ENCODE measurements around the gene MNX1. TPM values are rescaled to one million over a fixed set of nuclear protein-coding genes. Genes with fewer than 3 reads are reported as not detected.

Gene MNX1
- total RNA-seq, 2 experiments from 2014 or later: 4.4 to 4.7 TPM

- ChIA-PET CTCF (ENCODE audit: unreplicated experiment) (no interaction called here), POLR2A (no interaction called here)
- no TSS peak for BruUV-seq (replicated peaks)
- Histone ChIP-seq H2AFZ (ENCODE audit: low read length) (no peak overlapping the region), H4K20me1 (ENCODE audit: insufficient read depth, low read length) (no peaks in the 10 kb centered on the region; the same call in 1 of the 2 replicates), H3K36me3 (ENCODE audit: insufficient read depth, low read length) (no peaks in the 10 kb centered on the region), H3K27ac (ENCODE audit: low read depth, low read length, poor library complexity, severe bottlenecking) (no peak overlapping the region), H3K4me2 (ENCODE audit: low read length) (no peak overlapping the region), H3K79me2 (ENCODE audit: insufficient read depth, low read depth, low read length) (no peaks in the 10 kb centered on the region), H3K9me2 (ENCODE audit: insufficient read depth, low read length) (no peaks in the 10 kb centered on the region), H3K4me3 (ENCODE audit: low read depth, low read length, poor library complexity, severe bottlenecking) (no peak overlapping the region), H3K9me3 (ENCODE audit: low read length) (no peaks in the 10 kb centered on the region), H3K4me1 (ENCODE audit: insufficient read depth, low read length, poor library complexity, severe bottlenecking) (peaks cover 37% of the 10 kb centered on the region)
- DNase-seq (ENCODE audit: low spot score): no peak
- intact Hi-C loops (cut with micrococcal nuclease; ENCODE audit: unreplicated experiment): no loop called here
- TF ChIP-seq, protein P1, sequence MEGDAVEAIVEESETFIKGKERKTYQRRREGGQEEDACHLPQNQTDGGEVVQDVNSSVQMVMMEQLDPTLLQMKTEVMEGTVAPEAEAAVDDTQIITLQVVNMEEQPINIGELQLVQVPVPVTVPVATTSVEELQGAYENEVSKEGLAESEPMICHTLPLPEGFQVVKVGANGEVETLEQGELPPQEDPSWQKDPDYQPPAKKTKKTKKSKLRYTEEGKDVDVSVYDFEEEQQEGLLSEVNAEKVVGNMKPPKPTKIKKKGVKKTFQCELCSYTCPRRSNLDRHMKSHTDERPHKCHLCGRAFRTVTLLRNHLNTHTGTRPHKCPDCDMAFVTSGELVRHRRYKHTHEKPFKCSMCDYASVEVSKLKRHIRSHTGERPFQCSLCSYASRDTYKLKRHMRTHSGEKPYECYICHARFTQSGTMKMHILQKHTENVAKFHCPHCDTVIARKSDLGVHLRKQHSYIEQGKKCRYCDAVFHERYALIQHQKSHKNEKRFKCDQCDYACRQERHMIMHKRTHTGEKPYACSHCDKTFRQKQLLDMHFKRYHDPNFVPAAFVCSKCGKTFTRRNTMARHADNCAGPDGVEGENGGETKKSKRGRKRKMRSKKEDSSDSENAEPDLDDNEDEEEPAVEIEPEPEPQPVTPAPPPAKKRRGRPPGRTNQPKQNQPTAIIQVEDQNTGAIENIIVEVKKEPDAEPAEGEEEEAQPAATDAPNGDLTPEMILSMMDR (conservative IDR thresholded peaks at IDR 0.05; ENCODE audit: low read length): no peak
- no peak for TF ChIP-seq EZH2phosphoT487 (IDR thresholded peaks at IDR 0.05; ENCODE audit: borderline replicate concordance, low read depth, low read length)
Observed at GRCh38 chr7:157013101-157013500, 2.6 kb upstream of the MNX1 start.

GRCh38 chr7:157012113-157012547, 1.7 kb upstream of the MNX1 start:
- TF ChIP-seq EZH2phosphoT487 (IDR thresholded peaks at IDR 0.05; ENCODE audit: borderline replicate concordance, low read depth, low read length): no peak
- TF ChIP-seq, protein P1 (conservative IDR thresholded peaks at IDR 0.05; ENCODE audit: low read length): no peak
- peaks cover 37% of the 10 kb centered on the region for H3K4me1 ChIP-seq (ENCODE audit: insufficient read depth, low read length, poor library complexity, severe bottlenecking)
- H2AFZ ChIP-seq (ENCODE audit: low read length): no peak overlapping the region
- no peak overlapping the region for H3K27ac ChIP-seq (ENCODE audit: low read depth, low read length, poor library complexity, severe bottlenecking)
- ChIA-PET POLR2A (interaction anchor here (0.7 kb wide), 1 partner anchor 1337 kb away, joined by 3 read pairs; no protein-coding TSS in a partner anchor), CTCF (ENCODE audit: unreplicated experiment) (no interaction called here)
- no peak overlapping the region for H3K4me3 ChIP-seq (ENCODE audit: low read depth, low read length, poor library complexity, severe bottlenecking)
- no peaks in the 10 kb centered on the region; the same call in 1 of the 2 replicates for H4K20me1 ChIP-seq (ENCODE audit: insufficient read depth, low read length)
- peak overlapping the region; percentile 76; the same call in 1 of the 2 replicates for H3K4me2 ChIP-seq (ENCODE audit: low read length)
- DNase-seq (ENCODE audit: low spot score): no peak
- no peaks in the 10 kb centered on the region for H3K9me3 ChIP-seq (ENCODE audit: low read length)
- no peaks in the 10 kb centered on the region for H3K36me3 ChIP-seq (ENCODE audit: insufficient read depth, low read length)
- H3K9me2 ChIP-seq (ENCODE audit: insufficient read depth, low read length): no peaks in the 10 kb centered on the region
- no TSS peak for BruUV-seq (replicated peaks)
- no peaks in the 10 kb centered on the region for H3K79me2 ChIP-seq (ENCODE audit: insufficient read depth, low read depth, low read length)
- intact Hi-C loops (cut with micrococcal nuclease; ENCODE audit: unreplicated experiment): no loop called here

DNA sequence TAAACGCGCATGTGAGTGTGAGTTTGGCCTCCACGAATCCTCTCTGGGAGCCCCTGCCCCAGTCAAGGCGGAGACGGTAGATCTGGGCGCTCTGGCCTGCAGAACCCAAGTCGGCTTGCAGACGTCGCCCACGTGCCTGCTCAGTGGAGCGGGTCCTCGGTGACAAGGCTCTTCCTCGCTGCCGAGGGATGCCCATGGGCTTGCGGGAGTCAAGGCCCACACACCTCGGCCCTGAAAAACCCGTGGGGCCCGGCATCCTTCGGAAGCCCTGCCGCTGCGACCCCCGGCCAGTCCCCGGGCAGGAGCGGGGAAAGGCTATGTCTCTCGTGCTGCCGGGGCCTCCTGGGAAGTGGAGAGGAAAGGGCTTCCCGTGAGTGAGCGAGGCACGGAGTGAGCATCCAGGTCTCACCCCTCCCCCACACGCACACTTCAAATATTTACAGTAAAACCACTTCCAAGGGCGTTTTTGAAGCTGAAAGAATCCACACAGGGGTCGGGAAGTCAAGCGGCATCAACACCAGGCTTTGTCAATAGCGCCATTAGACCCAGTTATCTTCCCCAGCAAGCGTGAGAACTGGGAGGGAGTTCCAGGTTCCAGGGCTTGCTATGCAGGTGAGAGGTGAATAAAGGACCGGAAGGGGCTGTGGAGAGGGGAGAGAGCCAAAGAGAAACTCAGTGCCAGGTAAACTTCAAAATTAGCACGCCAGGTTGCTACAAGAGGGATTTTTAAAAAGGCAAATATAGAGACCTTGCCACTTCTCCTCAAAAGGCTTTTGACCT, 1.1 kb upstream of the MNX1 start:
- peak overlapping the region; percentile 76 for H3K4me2 ChIP-seq (ENCODE audit: low read length)
- no peaks in the 10 kb centered on the region for H3K79me2 ChIP-seq (ENCODE audit: insufficient read depth, low read depth, low read length)
- H3K4me1 ChIP-seq (ENCODE audit: insufficient read depth, low read length, poor library complexity, severe bottlenecking): peaks cover 33% of the 10 kb centered on the region
- POLR2A ChIA-PET: interaction anchor here (0.7 kb wide), 1 partner anchor 1336 kb away, joined by 3 read pairs; no protein-coding TSS in a partner anchor
- no TSS peak for BruUV-seq (replicated peaks)
- CTCF ChIA-PET (ENCODE audit: unreplicated experiment): no interaction called here
- H2AFZ ChIP-seq (ENCODE audit: low read length): peak overlapping the region; percentile 86
- DNase-seq (ENCODE audit: low spot score): peak; percentile 39
- intact Hi-C loops (cut with micrococcal nuclease; ENCODE audit: unreplicated experiment): no loop called here
- TF ChIP-seq, protein P1 (conservative IDR thresholded peaks at IDR 0.05; ENCODE audit: low read length): no peak
- no peak for TF ChIP-seq EZH2phosphoT487 (IDR thresholded peaks at IDR 0.05; ENCODE audit: borderline replicate concordance, low read depth, low read length)
- H3K27ac ChIP-seq (ENCODE audit: low read depth, low read length, poor library complexity, severe bottlenecking): no peak overlapping the region
- H4K20me1 ChIP-seq (ENCODE audit: insufficient read depth, low read length): no peaks in the 10 kb centered on the region; the same call in 1 of the 2 replicates
- peak overlapping the region; percentile 94 for H3K4me3 ChIP-seq (ENCODE audit: low read depth, low read length, poor library complexity, severe bottlenecking)
- H3K9me2 ChIP-seq (ENCODE audit: insufficient read depth, low read length): no peaks in the 10 kb centered on the region
- H3K36me3 ChIP-seq (ENCODE audit: insufficient read depth, low read length): no peaks in the 10 kb centered on the region
- H3K9me3 ChIP-seq (ENCODE audit: low read length): no peaks in the 10 kb centered on the region

Data from OCI-LY7 (cell line).